Measurements from ENCODE around the gene BEAN1. TPM values are rescaled to one million over a fixed set of nuclear protein-coding genes. Genes with fewer than 3 reads are reported as not detected.

The BEAN1 gene
- total RNA-seq, 1 donor from 2014 or later = not detected

- peaks cover 2 to 5% (median 5%) of the 10 kb centered on the region in 3 donors for H3K27me3 ChIP-seq (ENCODE audit: control insufficient read depth in 3 of 3, insufficient read depth in 3 of 3, low read length in 3 of 3)
- H3K4me1 ChIP-seq (ENCODE audit: control insufficient read depth in 3 of 3, insufficient read depth in 3 of 3, low read length in 3 of 3) = no peaks in the 10 kb centered on the region
- H3K9ac ChIP-seq (ENCODE audit: low read depth in 1 of 3, low read length in 3 of 3) = no peak overlapping the region
- no peak overlapping the region for H3K27ac ChIP-seq (ENCODE audit: low read depth, low read length)
- no peaks in the 10 kb centered on the region for H3K9me3 ChIP-seq (ENCODE audit: control insufficient read depth in 3 of 3, low read length in 3 of 3)
- no peak overlapping the region for H3K4me3 ChIP-seq (ENCODE audit: low read length in 3 of 3)
- no peaks in the 10 kb centered on the region for H3K36me3 ChIP-seq (ENCODE audit: control insufficient read depth in 3 of 3, insufficient read depth in 3 of 3, low read length in 3 of 3)
Measured at GRCh38 chr16:66416939-66417700, 10.0 kb upstream of the BEAN1 start.

DNA sequence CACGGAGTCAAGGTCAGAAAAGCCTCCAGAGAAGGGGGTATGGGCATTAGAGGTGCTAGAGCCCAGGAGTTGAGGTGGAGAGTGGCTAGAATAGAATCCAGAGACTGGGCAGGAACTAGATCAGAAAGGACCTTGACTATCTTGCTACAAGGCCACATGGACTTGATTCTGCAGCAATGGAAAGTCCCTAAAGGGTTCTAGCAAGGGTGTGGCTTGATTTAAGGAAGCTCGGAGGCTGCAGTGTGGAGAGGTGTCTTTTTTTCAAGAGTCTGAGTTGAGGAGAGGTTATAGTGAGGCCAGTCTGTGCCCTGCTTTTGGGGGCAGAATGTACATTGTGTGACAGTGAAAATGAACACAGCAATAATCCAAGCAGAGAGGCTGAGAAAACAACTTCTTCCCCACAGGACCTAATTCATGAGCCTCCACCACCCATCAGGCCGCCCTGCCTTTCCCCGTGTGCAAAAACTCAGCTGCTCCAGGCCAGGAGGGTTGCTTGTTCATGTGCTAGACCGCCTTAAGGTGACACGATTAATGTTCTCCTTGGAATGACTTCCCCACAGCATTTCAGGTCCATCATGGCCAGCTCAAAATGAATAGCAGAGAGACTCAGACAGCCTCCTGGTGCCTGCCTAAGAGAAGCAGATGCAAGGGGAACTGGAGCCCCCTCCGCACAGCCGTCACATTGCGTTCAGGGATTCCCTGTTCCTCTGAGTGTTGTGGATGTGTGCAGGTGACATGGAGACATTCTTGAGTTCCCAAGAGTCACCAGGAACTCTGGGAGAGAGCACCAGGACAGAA lies 8.7 kb upstream of the BEAN1 start:
- H3K9ac ChIP-seq (ENCODE audit: low read depth in 1 of 3, low read length in 3 of 3) = no peak overlapping the region
- H3K9me3 ChIP-seq (ENCODE audit: control insufficient read depth in 3 of 3, low read length in 3 of 3) = no peaks in the 10 kb centered on the region
- H3K27ac ChIP-seq (ENCODE audit: low read depth, low read length) = no peak overlapping the region
- H3K4me1 ChIP-seq (ENCODE audit: control insufficient read depth in 3 of 3, insufficient read depth in 3 of 3, low read length in 3 of 3) = no peaks in the 10 kb centered on the region
- no peak overlapping the region for H3K4me3 ChIP-seq (ENCODE audit: low read length in 3 of 3)
- H3K36me3 ChIP-seq (ENCODE audit: control insufficient read depth in 3 of 3, insufficient read depth in 3 of 3, low read length in 3 of 3) = no peaks in the 10 kb centered on the region
- peaks cover 5 to 10% (median 5%) of the 10 kb centered on the region in 3 donors for H3K27me3 ChIP-seq (ENCODE audit: control insufficient read depth in 3 of 3, insufficient read depth in 3 of 3, low read length in 3 of 3)

- Histone ChIP-seq H3K27me3 (ENCODE audit: control insufficient read depth in 3 of 3, insufficient read depth in 3 of 3, low read length in 3 of 3) (peaks cover 5 to 15% (median 5%) of the 10 kb centered on the region in 3 donors), H3K36me3 (ENCODE audit: control insufficient read depth in 3 of 3, insufficient read depth in 3 of 3, low read length in 3 of 3) (no peaks in the 10 kb centered on the region), H3K9me3 (ENCODE audit: control insufficient read depth in 3 of 3, low read length in 3 of 3) (no peaks in the 10 kb centered on the region), H3K9ac (ENCODE audit: low read depth in 1 of 3, low read length in 3 of 3) (no peak overlapping the region), H3K4me1 (ENCODE audit: control insufficient read depth in 3 of 3, insufficient read depth in 3 of 3, low read length in 3 of 3) (no peaks in the 10 kb centered on the region), H3K4me3 (ENCODE audit: low read length in 3 of 3) (no peak overlapping the region), H3K27ac (ENCODE audit: low read depth, low read length) (no peak overlapping the region)
Measured at GRCh38 chr16:66419527-66419926, 7.6 kb upstream of the BEAN1 start.

- H3K4me1 ChIP-seq (ENCODE audit: control insufficient read depth in 3 of 3, insufficient read depth in 3 of 3, low read length in 3 of 3) = no peaks in the 10 kb centered on the region
- H3K27ac ChIP-seq (ENCODE audit: low read depth, low read length) = no peak overlapping the region
- H3K9me3 ChIP-seq (ENCODE audit: control insufficient read depth in 3 of 3, low read length in 3 of 3) = no peaks in the 10 kb centered on the region
- H3K4me3 ChIP-seq (ENCODE audit: low read length in 3 of 3) = no peak overlapping the region
- H3K27me3 ChIP-seq (ENCODE audit: control insufficient read depth in 3 of 3, insufficient read depth in 3 of 3, low read length in 3 of 3) = peaks cover 5 to 24% (median 8%) of the 10 kb centered on the region in 3 donors
- no peaks in the 10 kb centered on the region for H3K36me3 ChIP-seq (ENCODE audit: control insufficient read depth in 3 of 3, insufficient read depth in 3 of 3, low read length in 3 of 3)
- H3K9ac ChIP-seq (ENCODE audit: low read depth in 1 of 3, low read length in 3 of 3) = no peak overlapping the region
Measured at GRCh38 chr16:66420396-66420795, 6.7 kb upstream of the BEAN1 start.

- no peaks in the 10 kb centered on the region for H3K9me3 ChIP-seq (ENCODE audit: control insufficient read depth in 3 of 3, low read length in 3 of 3)
- no peak overlapping the region for H3K9ac ChIP-seq (ENCODE audit: low read depth in 1 of 3, low read length in 3 of 3)
- peaks cover 17 to 35% (median 20%) of the 10 kb centered on the region in 3 donors for H3K27me3 ChIP-seq (ENCODE audit: control insufficient read depth in 3 of 3, insufficient read depth in 3 of 3, low read length in 3 of 3)
- no peak overlapping the region for H3K27ac ChIP-seq (ENCODE audit: low read depth, low read length)
- H3K4me1 ChIP-seq (ENCODE audit: control insufficient read depth in 3 of 3, insufficient read depth in 3 of 3, low read length in 3 of 3) = peaks cover 4 to 6% (median 4%) of the 10 kb centered on the region in 3 donors
- no peak overlapping the region for H3K4me3 ChIP-seq (ENCODE audit: low read length in 3 of 3)
- H3K36me3 ChIP-seq (ENCODE audit: control insufficient read depth in 3 of 3, insufficient read depth in 3 of 3, low read length in 3 of 3) = no peaks in the 10 kb centered on the region
Measured at GRCh38 chr16:66421891-66422290, 5.2 kb upstream of the BEAN1 start.

DNA sequence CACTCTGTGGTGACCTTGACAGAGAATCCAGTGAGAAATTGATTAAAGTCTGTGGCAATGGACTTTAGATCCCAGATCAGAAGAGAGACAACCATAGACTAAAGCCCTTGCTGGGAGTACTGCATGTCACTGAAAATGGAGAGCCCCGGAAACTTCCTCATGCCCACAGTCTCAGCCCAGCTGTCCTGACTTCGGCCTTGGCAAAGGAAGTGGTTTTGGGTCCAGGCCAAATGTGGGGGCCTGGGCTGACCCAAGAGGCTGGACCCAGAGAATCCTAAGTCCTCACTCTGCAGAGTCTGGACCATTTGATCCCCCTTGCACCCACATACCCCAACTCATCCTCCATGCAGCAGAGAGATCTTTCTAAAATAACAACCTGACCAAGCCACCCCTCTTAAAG lies 4.7 kb upstream of the BEAN1 start:
- no peak overlapping the region for H3K27ac ChIP-seq (ENCODE audit: low read depth, low read length)
- H3K27me3 ChIP-seq (ENCODE audit: control insufficient read depth in 3 of 3, insufficient read depth in 3 of 3, low read length in 3 of 3) = peaks cover 18 to 35% (median 20%) of the 10 kb centered on the region in 3 donors
- H3K4me1 ChIP-seq (ENCODE audit: control insufficient read depth in 3 of 3, insufficient read depth in 3 of 3, low read length in 3 of 3) = peaks cover 4 to 6% (median 4%) of the 10 kb centered on the region in 3 donors
- H3K9me3 ChIP-seq (ENCODE audit: control insufficient read depth in 3 of 3, low read length in 3 of 3) = no peaks in the 10 kb centered on the region
- H3K4me3 ChIP-seq (ENCODE audit: low read length in 3 of 3) = no peak overlapping the region
- H3K36me3 ChIP-seq (ENCODE audit: control insufficient read depth in 3 of 3, insufficient read depth in 3 of 3, low read length in 3 of 3) = no peaks in the 10 kb centered on the region
- H3K9ac ChIP-seq (ENCODE audit: low read depth in 1 of 3, low read length in 3 of 3) = no peak overlapping the region

DNA sequence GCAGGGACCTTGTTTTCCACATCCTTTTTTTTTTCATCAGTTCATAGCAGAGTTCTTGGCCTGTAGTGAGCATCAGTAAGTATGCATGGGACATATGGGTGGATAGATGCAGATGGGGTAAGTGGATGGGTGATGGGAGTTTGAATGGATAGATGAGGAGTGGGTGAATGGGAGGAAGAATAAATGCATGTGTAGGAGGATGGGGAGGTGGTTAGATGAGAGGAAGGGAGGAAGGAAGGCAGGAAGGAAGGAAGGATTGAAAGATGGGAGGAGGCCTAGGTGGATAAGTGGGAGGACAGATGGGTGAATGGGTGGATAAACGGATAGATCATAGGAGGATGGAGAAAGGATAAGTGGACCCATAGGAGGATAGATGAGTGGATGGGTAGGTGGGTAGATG lies 3.9 kb upstream of the BEAN1 start:
- H3K9ac ChIP-seq (ENCODE audit: low read depth in 1 of 3, low read length in 3 of 3) = no peak overlapping the region
- peaks cover 4 to 12% (median 9%) of the 10 kb centered on the region in 3 donors for H3K4me1 ChIP-seq (ENCODE audit: control insufficient read depth in 3 of 3, insufficient read depth in 3 of 3, low read length in 3 of 3)
- H3K9me3 ChIP-seq (ENCODE audit: control insufficient read depth in 3 of 3, low read length in 3 of 3) = no peaks in the 10 kb centered on the region
- no peak overlapping the region for H3K27ac ChIP-seq (ENCODE audit: low read depth, low read length)
- H3K27me3 ChIP-seq (ENCODE audit: control insufficient read depth in 3 of 3, insufficient read depth in 3 of 3, low read length in 3 of 3) = peaks cover 26 to 43% (median 28%) of the 10 kb centered on the region in 3 donors
- no peak overlapping the region for H3K4me3 ChIP-seq (ENCODE audit: low read length in 3 of 3)
- H3K36me3 ChIP-seq (ENCODE audit: control insufficient read depth in 3 of 3, insufficient read depth in 3 of 3, low read length in 3 of 3) = no peaks in the 10 kb centered on the region

GRCh38 chr16:66425651-66426050 lies 1.4 kb upstream of the BEAN1 start:
- peaks cover 39 to 58% (median 45%) of the 10 kb centered on the region in 3 donors for H3K27me3 ChIP-seq (ENCODE audit: control insufficient read depth in 3 of 3, insufficient read depth in 3 of 3, low read length in 3 of 3)
- no peak overlapping the region for H3K9ac ChIP-seq (ENCODE audit: low read depth in 1 of 3, low read length in 3 of 3)
- peaks cover 4 to 15% (median 10%) of the 10 kb centered on the region in 3 donors for H3K4me1 ChIP-seq (ENCODE audit: control insufficient read depth in 3 of 3, insufficient read depth in 3 of 3, low read length in 3 of 3)
- no peaks in the 10 kb centered on the region for H3K36me3 ChIP-seq (ENCODE audit: control insufficient read depth in 3 of 3, insufficient read depth in 3 of 3, low read length in 3 of 3)
- H3K27ac ChIP-seq (ENCODE audit: low read depth, low read length) = no peak overlapping the region
- H3K9me3 ChIP-seq (ENCODE audit: control insufficient read depth in 3 of 3, low read length in 3 of 3) = no peaks in the 10 kb centered on the region
- no peak overlapping the region for H3K4me3 ChIP-seq (ENCODE audit: low read length in 3 of 3)

DNA sequence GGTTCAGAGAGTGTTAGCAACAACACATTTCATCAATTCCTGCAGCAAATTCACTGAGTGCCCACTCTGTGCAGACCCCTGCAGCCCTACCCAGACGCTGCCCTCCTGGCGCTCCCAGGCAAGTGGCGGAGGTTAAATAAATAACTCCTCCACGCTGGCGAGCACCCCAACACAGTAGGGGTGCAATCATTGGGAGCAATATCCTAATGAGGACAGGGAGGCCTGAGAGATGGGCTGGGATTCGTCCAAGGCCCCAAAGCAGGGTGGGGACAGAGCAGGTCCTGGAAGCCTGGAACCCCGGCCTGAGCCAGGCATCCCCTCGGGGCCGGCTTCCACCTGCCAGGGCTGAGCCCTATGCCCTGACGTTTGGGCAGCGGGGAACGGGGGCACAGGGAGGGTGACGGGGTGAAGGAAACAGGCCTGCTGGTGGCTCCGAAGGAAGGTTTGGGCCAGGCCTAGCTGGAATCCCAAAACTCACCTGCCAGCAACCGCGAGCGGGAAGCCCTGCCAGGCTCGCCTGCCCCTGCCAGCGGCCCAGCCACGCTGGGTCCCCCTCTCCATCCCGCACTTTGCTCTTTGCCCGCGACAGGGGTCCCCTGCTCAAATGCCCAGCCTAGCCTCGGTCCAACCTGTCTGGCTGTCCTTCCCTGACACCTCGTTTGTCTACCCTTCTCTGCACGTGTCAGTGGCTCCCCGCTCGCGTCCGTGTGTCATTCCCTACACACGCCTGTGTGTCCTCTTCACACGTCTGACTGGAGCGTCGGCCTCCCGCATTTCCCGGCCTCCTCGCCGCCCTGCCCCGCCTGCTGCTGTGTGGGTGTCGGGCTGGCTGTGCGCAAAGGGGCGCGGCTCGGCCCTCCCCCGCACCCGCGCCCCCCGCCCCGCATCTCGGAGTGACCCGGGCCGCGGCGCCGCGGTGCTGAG lies 721 bp upstream of the BEAN1 start:
- Histone ChIP-seq H3K36me3 (ENCODE audit: control insufficient read depth in 3 of 3, insufficient read depth in 3 of 3, low read length in 3 of 3) (no peaks in the 10 kb centered on the region), H3K9ac (ENCODE audit: low read depth in 1 of 3, low read length in 3 of 3) (peak overlapping the region in 1 of 3 donors; percentile 60), H3K27me3 (ENCODE audit: control insufficient read depth in 3 of 3, insufficient read depth in 3 of 3, low read length in 3 of 3) (peaks cover 39 to 58% (median 45%) of the 10 kb centered on the region in 3 donors)

More for the DNA sequence above, 721 bp upstream of the BEAN1 start:
- H3K27ac ChIP-seq (ENCODE audit: low read depth, low read length) = no peak overlapping the region
- peak overlapping the region; percentile 43 to 56 (median 51) for H3K4me3 ChIP-seq (ENCODE audit: low read length in 3 of 3)
- H3K4me1 ChIP-seq (ENCODE audit: control insufficient read depth in 3 of 3, insufficient read depth in 3 of 3, low read length in 3 of 3) = peaks cover 4 to 15% (median 10%) of the 10 kb centered on the region in 3 donors
- H3K9me3 ChIP-seq (ENCODE audit: control insufficient read depth in 3 of 3, low read length in 3 of 3) = no peaks in the 10 kb centered on the region
